Fibroblast of peridontal ligament (primary cell): ENCODE data around the gene SWAP70.
"Not testable (repeated sequence)": the region's sequence is repeated elsewhere in the genome, so short reads cannot be mapped to it uniquely, and the experiment has no call there.

Source experiments
- DNase-seq: peaks from one replicate; pipeline ENCODE4 v3.0.0-alpha.2; 2010; ENCODE audit errors: extremely low read depth

The SWAP70 gene

GRCh38 chr11:9722023-9722422, 58.1 kb downstream of the SWAP70 start:
- DNase-seq = no peak

GRCh38 chr11:9722893-9723292, 59.0 kb downstream of the SWAP70 start:
- DNase-seq = no peak

- DNase-seq = peak; percentile 53
Measured at GRCh38 chr11:9726321-9727022, 62.6 kb downstream of the SWAP70 start.

GRCh38 chr11:9728058-9728457, 64.2 kb downstream of the SWAP70 start:
- DNase-seq = no peak

- DNase-seq = no peak
Measured at GRCh38 chr11:9731256-9731655, 67.4 kb downstream of the SWAP70 start.

- no peak for DNase-seq
Measured at GRCh38 chr11:9732453-9732852, 68.6 kb downstream of the SWAP70 start.

GRCh38 chr11:9733212-9733611, 69.3 kb downstream of the SWAP70 start:
- no peak for DNase-seq

GRCh38 chr11:9735236-9735635, 71.4 kb downstream of the SWAP70 start:
- DNase-seq = no peak

- no peak for DNase-seq
Measured at GRCh38 chr11:9735919-9736318, 72.0 kb downstream of the SWAP70 start.

GRCh38 chr11:9736365-9736764, 72.5 kb downstream of the SWAP70 start:
- DNase-seq = no peak

GRCh38 chr11:9738116-9738515, 74.2 kb downstream of the SWAP70 start:
- no peak for DNase-seq

- no peak for DNase-seq
Measured at GRCh38 chr11:9738707-9739106, 74.8 kb downstream of the SWAP70 start.

GRCh38 chr11:9739123-9739900, 75.4 kb downstream of the SWAP70 start:
- no peak for DNase-seq

GRCh38 chr11:9740202-9740883, 76.5 kb downstream of the SWAP70 start:
- DNase-seq = no peak

- DNase-seq = no peak
Measured at GRCh38 chr11:9741260-9741659, 77.4 kb downstream of the SWAP70 start.

GRCh38 chr11:9743512-9743911, 79.6 kb downstream of the SWAP70 start:
- not testable (repeated sequence) for DNase-seq

- no peak for DNase-seq
Measured at GRCh38 chr11:9745411-9746211, 81.7 kb downstream of the SWAP70 start.

GRCh38 chr11:9747229-9747628, 83.4 kb downstream of the SWAP70 start:
- DNase-seq = no peak

- DNase-seq = no peak
Measured at GRCh38 chr11:9747828-9748227, 84.0 kb downstream of the SWAP70 start.

- peak; percentile 81 for DNase-seq
Measured at GRCh38 chr11:9748361-9748970, 84.6 kb downstream of the SWAP70 start.

- DNase-seq = no peak
Measured at GRCh38 chr11:9750551-9750950, 86.7 kb downstream of the SWAP70 start.
